NK-92 (cell line): ENCODE data around the gene SEMA4C.
"Not testable (repeated sequence)": the region's sequence is repeated elsewhere in the genome, so short reads cannot be mapped to it uniquely, and the experiment has no call there.

Experiments
- DNase-seq: peaks from one replicate; lab custom pipeline; 2025; ENCODE audit not compliant: unreplicated experiment; lab: John Stamatoyannopoulos, UW

SEMA4C gene

GRCh38 chr2:96867756-96868554 is 1.9 kb downstream of the SEMA4C start:
- DNase-seq = no peak

GRCh38 chr2:96866986-96867755 is 2.7 kb downstream of the SEMA4C start:
- DNase-seq = no peak

- DNase-seq = no peak
These were observed 3.3 kb downstream of the SEMA4C start for GRCh38 chr2:96866586-96866985.

- DNase-seq = no peak
These were observed 3.7 kb downstream of the SEMA4C start for GRCh38 chr2:96866149-96866548.

- DNase-seq = no peak
These were observed 4.2 kb downstream of the SEMA4C start for GRCh38 chr2:96865654-96866053.

- no peak for DNase-seq
These were observed 5.4 kb downstream of the SEMA4C start for GRCh38 chr2:96864343-96865091.

- no peak for DNase-seq
These were observed 6.1 kb downstream of the SEMA4C start for GRCh38 chr2:96863575-96864342.

- DNase-seq = not testable (repeated sequence)
These were observed 6.8 kb downstream of the SEMA4C start for GRCh38 chr2:96863056-96863455.

- no peak for DNase-seq
These were observed 8.8 kb downstream of the SEMA4C start for GRCh38 chr2:96861074-96861473.

- DNase-seq = no peak
These were observed 9.5 kb downstream of the SEMA4C start for GRCh38 chr2:96860065-96861029.

- DNase-seq = no peak
These were observed 10.2 kb downstream of the SEMA4C start for GRCh38 chr2:96859681-96860064.

GRCh38 chr2:96859099-96859649 is 10.7 kb downstream of the SEMA4C start:
- no peak for DNase-seq

GRCh38 chr2:96857667-96858372 is 12.1 kb downstream of the SEMA4C start, which contains the start of gene ANKRD39:
ANKRD39 (minus strand) TSS chr2:96858016; CDS start chr2:96857987, 29 bp downstream.
- DNase-seq = peak; percentile 77

- no peak for DNase-seq
These were observed 12.9 kb downstream of the SEMA4C start for GRCh38 chr2:96856776-96857666.

- no peak for DNase-seq
These were observed 16.6 kb downstream of the SEMA4C start for GRCh38 chr2:96853321-96853720.

- no peak for DNase-seq
These were observed 17.2 kb downstream of the SEMA4C start for GRCh38 chr2:96852667-96853066.

- DNase-seq = no peak
These were observed 21.6 kb downstream of the SEMA4C start for GRCh38 chr2:96848264-96848663.

GRCh38 chr2:96847586-96847985 is 22.3 kb downstream of the SEMA4C start:
- no peak for DNase-seq
